ENCODE measurements around the gene C12orf42.
A peak's percentile ranks its signal among the peaks of the same experiment; 100 is the strongest.

Gene C12orf42

GRCh38 chr12:103495469-103496456, at the start of gene C12orf42:
TSS of gene C12orf42 (minus strand) at chr12:103495968. CDS start at chr12:103478426, 17,542 bp downstream.
- DNase-seq, result peak; percentile 81

- DNase-seq, result no peak
Measured at GRCh38 chr12:103542078-103542477, 46.3 kb upstream of the C12orf42 start.

- DNase-seq, result no peak
Measured at GRCh38 chr12:103540319-103540718, 44.6 kb upstream of the C12orf42 start.

- no peak for DNase-seq
Measured at GRCh38 chr12:103538397-103538796, 42.6 kb upstream of the C12orf42 start.

- DNase-seq, result no peak
Measured at GRCh38 chr12:103530307-103531066, 34.7 kb upstream of the C12orf42 start.

GRCh38 chr12:103529306-103529705, 33.5 kb upstream of the C12orf42 start:
- DNase-seq, result no peak

- no peak for DNase-seq
Measured at GRCh38 chr12:103524238-103524875, 28.6 kb upstream of the C12orf42 start.

- no peak for DNase-seq
Measured at GRCh38 chr12:103523771-103524170, 28.0 kb upstream of the C12orf42 start.

- DNase-seq, result no peak
Measured at GRCh38 chr12:103520686-103521215, 25.0 kb upstream of the C12orf42 start.

- no peak for DNase-seq
Measured at GRCh38 chr12:103519632-103520031, 23.9 kb upstream of the C12orf42 start.

- DNase-seq, result no peak
Measured at GRCh38 chr12:103518899-103519298, 23.1 kb upstream of the C12orf42 start.

GRCh38 chr12:103517161-103517560, 21.4 kb upstream of the C12orf42 start:
- no peak for DNase-seq

- no peak for DNase-seq
Measured at GRCh38 chr12:103515341-103515740, 19.6 kb upstream of the C12orf42 start.

GRCh38 chr12:103513875-103514274, 18.1 kb upstream of the C12orf42 start:
- no peak for DNase-seq

- no peak for DNase-seq
Measured at GRCh38 chr12:103505371-103506236, 9.8 kb upstream of the C12orf42 start.

GRCh38 chr12:103504606-103505005, 8.8 kb upstream of the C12orf42 start:
- DNase-seq, result no peak

GRCh38 chr12:103503546-103504480, 8.0 kb upstream of the C12orf42 start:
- no peak for DNase-seq

GRCh38 chr12:103501447-103501846, 5.7 kb upstream of the C12orf42 start:
- DNase-seq, result no peak

GRCh38 chr12:103499571-103499970, 3.8 kb upstream of the C12orf42 start:
- DNase-seq, result no peak

- no peak for DNase-seq
Measured at GRCh38 chr12:103498990-103499389, 3.2 kb upstream of the C12orf42 start.
